ENCODE measurements around the gene NTN4.

Gene NTN4

DNA sequence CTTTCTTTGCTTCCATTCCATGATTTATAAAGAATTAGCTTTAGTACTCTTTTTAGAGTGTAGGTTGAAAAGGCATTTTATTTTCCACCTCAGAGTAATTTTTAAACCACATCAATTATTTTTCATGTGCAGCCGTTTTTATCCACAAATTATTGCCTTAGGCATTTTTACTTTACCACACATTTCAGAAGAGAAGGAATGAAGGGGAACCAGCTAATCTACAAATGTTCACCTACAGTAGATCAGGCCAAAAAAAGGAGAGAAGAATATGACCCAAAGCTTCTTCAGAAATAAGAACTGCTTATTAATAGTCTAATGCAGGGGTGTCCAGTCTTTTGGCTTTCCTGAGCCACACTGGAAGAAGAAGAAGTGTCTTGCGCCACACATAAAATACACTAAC is 19.8 kb upstream of the NTN4 start:
- peaks cover 23% of the 10 kb centered on the region for H3K27me3 Mint-ChIP-seq (ENCODE audit: low read depth, poor library complexity)
- H3K36me3 Mint-ChIP-seq (ENCODE audit: low read depth) = no peaks in the 10 kb centered on the region

DNA sequence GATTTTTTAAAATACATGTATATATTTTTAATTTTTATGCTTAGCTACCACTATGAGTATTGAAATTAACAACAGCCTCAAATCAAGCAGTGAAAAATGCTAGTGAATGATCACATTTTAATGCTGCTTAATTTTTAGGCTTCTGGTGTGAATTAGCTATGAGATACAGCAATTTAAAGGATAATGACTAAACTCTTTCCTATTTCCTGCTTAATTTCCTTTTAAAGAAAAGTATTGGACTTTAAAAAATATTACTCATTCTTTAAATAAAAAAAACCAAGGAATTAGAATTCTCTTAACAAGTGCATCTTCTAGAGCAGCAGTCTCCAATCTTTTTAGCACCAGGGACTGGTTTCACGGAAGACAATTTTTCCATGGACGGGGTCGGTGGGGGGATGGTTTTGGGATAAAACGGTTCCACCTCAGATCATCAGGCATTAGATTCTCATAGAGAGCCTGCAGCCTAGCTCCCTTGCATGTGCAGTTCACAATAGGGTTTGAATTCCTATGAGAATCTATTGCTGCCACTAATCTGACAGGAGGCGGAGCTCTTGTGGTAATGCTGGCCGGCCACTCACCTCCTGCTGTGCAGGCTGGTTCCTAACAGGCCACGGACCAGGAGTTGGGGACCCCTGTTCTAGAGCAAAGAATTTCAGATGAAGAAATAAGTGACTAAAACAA is 18.6 kb upstream of the NTN4 start:
- DNase-seq = no peak
- H3K27ac Mint-ChIP-seq = no peak overlapping the region
- H3K27me3 Mint-ChIP-seq (ENCODE audit: low read depth, poor library complexity) = peaks cover 18% of the 10 kb centered on the region
- H3K9me3 Mint-ChIP-seq = peaks cover 10% of the 10 kb centered on the region
- H3K36me3 Mint-ChIP-seq (ENCODE audit: low read depth) = no peaks in the 10 kb centered on the region
- no peak overlapping the region for H3K4me3 Mint-ChIP-seq
- H3K4me1 Mint-ChIP-seq = no peaks in the 10 kb centered on the region
- TF ChIP-seq, protein P1, sequence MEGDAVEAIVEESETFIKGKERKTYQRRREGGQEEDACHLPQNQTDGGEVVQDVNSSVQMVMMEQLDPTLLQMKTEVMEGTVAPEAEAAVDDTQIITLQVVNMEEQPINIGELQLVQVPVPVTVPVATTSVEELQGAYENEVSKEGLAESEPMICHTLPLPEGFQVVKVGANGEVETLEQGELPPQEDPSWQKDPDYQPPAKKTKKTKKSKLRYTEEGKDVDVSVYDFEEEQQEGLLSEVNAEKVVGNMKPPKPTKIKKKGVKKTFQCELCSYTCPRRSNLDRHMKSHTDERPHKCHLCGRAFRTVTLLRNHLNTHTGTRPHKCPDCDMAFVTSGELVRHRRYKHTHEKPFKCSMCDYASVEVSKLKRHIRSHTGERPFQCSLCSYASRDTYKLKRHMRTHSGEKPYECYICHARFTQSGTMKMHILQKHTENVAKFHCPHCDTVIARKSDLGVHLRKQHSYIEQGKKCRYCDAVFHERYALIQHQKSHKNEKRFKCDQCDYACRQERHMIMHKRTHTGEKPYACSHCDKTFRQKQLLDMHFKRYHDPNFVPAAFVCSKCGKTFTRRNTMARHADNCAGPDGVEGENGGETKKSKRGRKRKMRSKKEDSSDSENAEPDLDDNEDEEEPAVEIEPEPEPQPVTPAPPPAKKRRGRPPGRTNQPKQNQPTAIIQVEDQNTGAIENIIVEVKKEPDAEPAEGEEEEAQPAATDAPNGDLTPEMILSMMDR (IDR thresholded peaks at IDR 0.05) = no peak

More for the DNA sequence above, 19.8 kb upstream of the NTN4 start:
- H3K4me3 Mint-ChIP-seq = no peak overlapping the region
- H3K27ac Mint-ChIP-seq = no peak overlapping the region
- H3K9me3 Mint-ChIP-seq = peaks cover 10% of the 10 kb centered on the region
- no peak for DNase-seq
- TF ChIP-seq, protein P1 (IDR thresholded peaks at IDR 0.05) = no peak
- no peaks in the 10 kb centered on the region for H3K4me1 Mint-ChIP-seq

DNA sequence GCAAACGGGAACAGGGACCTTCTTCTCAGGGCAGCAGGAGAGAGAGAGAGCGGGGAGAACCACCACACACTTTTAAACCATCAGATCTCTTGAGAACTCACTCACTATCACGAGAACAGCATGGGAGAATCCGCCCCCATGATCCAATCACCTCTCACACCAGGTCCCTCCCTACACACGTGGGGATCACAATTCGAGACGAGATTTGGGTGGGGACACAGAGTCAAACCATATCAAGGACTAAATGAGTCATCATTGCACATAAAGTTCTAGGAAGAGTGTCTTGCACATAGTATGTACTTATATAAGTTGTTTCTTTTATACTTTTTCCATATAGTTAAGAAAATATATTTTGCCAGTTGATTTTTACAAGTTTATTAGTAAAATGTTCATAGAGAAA is 17.6 kb upstream of the NTN4 start:
- TF ChIP-seq, protein P1 (IDR thresholded peaks at IDR 0.05) = no peak
- H3K36me3 Mint-ChIP-seq (ENCODE audit: low read depth) = no peaks in the 10 kb centered on the region
- no peak for DNase-seq
- H3K4me3 Mint-ChIP-seq = no peak overlapping the region
- H3K9me3 Mint-ChIP-seq = peaks cover 10% of the 10 kb centered on the region
- peaks cover 10% of the 10 kb centered on the region for H3K27me3 Mint-ChIP-seq (ENCODE audit: low read depth, poor library complexity)
- H3K27ac Mint-ChIP-seq = no peak overlapping the region
- no peaks in the 10 kb centered on the region for H3K4me1 Mint-ChIP-seq

DNA sequence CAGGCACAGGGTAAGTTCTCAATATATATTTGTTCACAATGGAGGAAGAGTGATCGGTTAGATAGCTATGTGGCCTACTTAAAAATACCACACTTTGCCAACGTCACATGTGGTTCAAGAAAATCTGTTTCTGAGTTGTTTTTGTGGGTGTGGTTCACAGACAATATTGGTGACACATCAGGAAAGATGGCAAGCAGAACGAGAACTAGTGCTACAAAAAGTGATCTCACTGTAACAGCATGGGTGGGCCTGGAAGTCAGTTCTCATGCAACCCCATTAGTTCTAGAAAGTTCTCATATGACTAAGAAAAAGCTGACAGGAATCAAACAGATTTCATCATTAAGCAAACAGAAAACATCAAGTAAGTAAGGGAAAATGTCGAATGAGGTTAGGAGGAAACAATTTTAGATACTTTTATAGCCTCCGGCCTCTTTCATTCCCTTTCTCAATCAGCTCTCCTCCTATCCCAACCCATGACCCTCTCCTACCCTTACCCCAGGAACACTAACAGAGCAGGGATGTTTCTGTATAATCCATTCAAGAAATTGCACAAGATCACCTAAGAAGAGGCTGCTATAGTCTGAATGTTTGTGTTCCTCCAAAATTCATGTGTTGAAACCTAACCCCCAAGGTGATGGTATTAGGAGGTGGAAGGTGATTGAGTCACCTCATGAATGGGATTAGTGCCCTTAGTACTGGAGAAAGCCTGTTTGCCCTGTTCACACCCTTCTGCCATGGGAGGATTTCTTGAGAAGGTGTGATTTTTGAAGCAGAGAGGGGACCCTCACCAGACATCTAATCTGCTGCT is 15.5 kb upstream of the NTN4 start:
- no peak overlapping the region for H3K27ac Mint-ChIP-seq
- no peaks in the 10 kb centered on the region for H3K4me1 Mint-ChIP-seq
- no peak for DNase-seq
- peaks cover 6% of the 10 kb centered on the region for H3K27me3 Mint-ChIP-seq (ENCODE audit: low read depth, poor library complexity)
- peaks cover 10% of the 10 kb centered on the region for H3K9me3 Mint-ChIP-seq
- H3K4me3 Mint-ChIP-seq = no peak overlapping the region
- H3K36me3 Mint-ChIP-seq (ENCODE audit: low read depth) = no peaks in the 10 kb centered on the region
- TF ChIP-seq, protein P1 (IDR thresholded peaks at IDR 0.05) = no peak

DNA sequence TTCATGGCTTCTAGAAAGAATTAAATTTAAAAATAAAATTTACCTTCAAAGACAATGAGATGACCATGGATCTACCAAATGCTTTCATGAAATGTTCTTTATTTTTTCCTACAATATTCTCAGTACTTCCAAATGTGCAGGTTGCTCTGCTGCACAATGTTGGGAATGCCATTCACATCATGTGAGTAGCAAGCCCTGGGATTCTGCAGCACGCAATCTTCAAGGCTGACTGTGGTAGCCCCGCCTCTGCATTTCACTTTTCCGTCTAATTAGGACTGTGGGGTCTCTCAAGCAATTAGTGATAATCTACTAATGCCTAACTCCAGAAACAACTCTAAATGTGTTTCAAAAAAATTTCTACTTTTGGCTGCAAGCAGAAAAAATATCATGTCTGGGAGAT is 13.7 kb upstream of the NTN4 start:
- H3K4me1 Mint-ChIP-seq = no peaks in the 10 kb centered on the region
- H3K27ac Mint-ChIP-seq = no peak overlapping the region
- no peak overlapping the region for H3K4me3 Mint-ChIP-seq
- TF ChIP-seq, protein P1 (IDR thresholded peaks at IDR 0.05) = no peak
- no peaks in the 10 kb centered on the region for H3K36me3 Mint-ChIP-seq (ENCODE audit: low read depth)
- H3K27me3 Mint-ChIP-seq (ENCODE audit: low read depth, poor library complexity) = peaks cover 20% of the 10 kb centered on the region
- DNase-seq = no peak
- H3K9me3 Mint-ChIP-seq = peaks cover 8% of the 10 kb centered on the region
